ENCODE results near the gene ZNF791.
"Not testable (repeated sequence)": the region's sequence is repeated elsewhere in the genome, so short reads cannot be mapped to it uniquely, and the experiment has no call there.

ZNF791 gene

DNA sequence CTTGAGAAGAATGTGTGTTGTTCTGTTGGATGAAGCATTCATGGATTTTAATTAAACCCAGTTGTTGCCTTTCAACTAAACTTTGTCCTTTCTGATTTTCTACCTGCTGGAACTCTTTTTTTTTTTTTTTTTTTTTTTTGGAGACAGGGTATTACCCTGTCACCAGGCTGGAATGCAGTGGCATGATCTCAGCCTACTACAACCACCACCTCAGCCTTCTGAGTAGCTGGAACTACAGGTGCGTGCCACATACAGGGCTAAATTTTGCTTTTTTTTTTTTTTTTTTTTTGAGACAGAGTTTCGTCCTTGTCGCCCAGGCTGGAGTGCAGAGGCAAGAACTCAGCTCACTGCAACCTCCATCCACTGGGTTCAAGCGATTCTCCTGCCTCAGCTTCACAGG is 6.9 kb downstream of the ZNF791 start:
- H3K4me3 ChIP-seq (ENCODE audit: low read length), result no peak overlapping the region
- TF ChIP-seq ZNF274 (IDR thresholded peaks at IDR 0.05; ENCODE audit: low read depth, low read length), result no peak

DNA sequence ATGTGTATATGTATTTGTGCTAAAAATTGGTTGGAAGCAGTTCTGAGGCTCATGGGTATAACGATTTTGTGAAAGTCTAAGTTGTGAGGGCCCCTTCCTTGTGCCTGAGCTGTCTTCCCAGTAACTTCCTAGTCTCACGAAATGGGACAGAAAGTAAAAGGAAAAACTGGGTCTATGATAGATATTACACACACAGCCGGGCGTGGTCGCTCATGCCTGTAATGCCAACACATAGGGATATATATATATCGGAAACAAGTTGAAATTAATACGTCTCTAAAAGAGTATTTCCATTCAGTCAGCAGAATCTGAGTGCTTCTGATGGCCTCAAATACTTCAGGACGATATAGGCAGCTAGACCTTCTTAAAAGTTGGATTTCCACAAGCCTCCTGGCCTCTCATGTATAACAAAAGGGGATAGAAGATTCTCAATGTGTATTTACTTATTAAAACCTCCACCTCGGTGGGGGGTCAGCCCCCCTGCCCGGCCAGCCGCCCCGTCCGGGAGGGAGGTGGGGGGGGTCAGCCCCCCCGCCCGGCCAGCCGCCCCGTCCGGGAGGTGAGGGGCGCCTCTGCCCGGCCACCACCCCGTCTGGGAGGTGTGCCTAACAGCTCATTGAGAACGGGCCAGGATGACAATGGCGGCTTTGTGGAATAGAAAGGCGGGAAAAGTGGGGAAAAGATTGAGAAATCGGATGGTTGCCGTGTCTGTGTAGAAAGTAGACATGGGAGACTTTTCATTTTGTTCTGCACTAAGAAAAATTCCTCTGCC is 10.7 kb downstream of the ZNF791 start:
- H3K4me3 ChIP-seq (ENCODE audit: low read length), result not testable (repeated sequence)

DNA sequence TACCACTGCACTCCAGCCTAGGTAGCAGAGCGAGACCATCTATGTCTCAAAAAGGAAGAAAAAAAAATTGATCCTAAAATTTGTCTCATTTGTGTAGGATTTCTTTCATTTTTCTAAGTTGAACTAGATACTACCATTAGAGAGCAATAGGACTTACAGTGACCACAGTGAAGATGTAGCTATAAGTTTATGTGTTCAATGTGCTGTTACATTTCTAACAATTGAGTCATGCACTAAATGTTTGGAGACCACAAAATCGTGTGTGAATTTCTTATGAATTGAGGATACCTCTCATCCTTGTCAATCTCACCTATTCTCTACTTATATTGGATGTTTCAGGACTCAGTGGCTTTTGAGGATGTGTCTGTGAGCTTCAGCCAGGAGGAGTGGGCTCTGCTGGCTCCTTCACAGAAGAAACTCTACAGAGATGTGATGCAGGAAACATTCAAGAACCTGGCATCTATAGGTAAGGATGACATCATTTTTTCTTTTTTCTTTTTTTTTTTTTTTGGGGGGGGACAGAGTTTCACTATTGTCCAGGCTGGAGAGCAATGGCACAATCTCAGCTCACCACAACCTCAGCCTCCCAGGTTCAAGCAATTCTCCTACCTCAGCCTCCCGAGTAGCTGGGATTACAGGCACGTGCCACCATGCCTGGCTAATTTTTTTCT is 12.8 kb downstream of the ZNF791 start:
- TF ChIP-seq ZNF274 (IDR thresholded peaks at IDR 0.05; ENCODE audit: low read depth, low read length), result no peak
- H3K4me3 ChIP-seq (ENCODE audit: low read length), result no peak overlapping the region

DNA sequence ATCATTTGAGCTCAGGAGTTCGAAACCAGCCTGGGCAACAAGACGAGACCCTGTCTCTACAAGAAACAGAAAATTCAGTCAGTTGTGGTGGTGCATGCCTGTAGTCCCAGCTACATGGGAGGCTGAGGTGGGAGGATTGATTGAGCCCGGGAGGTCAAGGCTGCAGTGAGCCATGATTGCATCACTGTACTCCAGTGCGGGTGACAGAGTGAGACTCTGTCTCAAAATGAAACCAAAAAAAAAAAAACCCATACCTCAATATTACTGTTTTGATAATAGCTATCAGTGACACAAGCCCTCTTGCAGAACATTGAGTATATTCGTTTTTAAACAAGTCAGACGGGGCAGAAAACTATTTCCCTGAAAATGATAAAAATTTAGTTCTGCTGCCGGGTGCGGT is 16.2 kb downstream of the ZNF791 start:
- TF ChIP-seq ZNF274 (IDR thresholded peaks at IDR 0.05; ENCODE audit: low read depth, low read length), result no peak

DNA sequence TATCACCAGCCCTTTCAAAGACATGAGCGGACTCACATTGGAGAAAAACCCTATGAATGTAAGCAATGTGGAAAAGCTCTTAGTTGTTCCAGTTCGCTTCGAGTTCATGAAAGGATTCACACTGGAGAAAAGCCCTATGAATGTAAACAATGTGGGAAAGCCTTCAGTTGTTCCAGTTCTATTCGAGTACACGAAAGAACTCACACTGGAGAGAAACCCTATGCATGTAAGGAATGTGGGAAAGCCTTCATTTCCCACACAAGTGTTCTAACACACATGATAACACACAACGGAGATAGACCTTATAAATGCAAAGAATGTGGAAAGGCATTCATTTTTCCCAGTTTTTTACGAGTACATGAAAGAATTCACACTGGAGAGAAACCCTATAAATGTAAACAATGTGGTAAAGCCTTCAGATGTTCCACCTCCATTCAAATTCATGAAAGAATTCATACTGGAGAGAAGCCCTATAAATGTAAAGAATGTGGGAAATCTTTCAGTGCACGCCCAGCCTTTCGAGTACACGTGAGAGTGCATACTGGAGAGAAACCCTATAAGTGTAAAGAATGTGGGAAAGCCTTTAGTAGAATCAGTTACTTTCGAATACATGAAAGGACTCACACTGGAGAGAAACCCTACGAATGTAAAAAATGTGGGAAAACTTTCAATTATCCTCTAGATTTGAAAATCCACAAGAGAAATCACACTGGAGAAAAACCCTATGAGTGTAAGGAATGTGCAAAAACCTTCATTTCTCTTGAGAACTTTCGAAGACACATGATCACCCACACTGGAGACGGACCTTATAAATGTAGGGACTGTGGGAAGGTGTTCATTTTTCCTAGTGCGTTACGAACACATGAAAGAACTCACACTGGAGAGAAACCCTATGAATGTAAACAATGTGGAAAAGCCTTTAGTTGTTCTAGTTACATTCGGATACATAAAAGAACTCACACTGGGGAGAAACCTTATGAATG is 17.6 kb downstream of the ZNF791 start:
- TF ChIP-seq ZNF274 (IDR thresholded peaks at IDR 0.05; ENCODE audit: low read depth, low read length), result peak; percentile 46
- H3K4me3 ChIP-seq (ENCODE audit: low read length), result no peak overlapping the region

More for the DNA sequence above, 16.2 kb downstream of the ZNF791 start:
- H3K4me3 ChIP-seq (ENCODE audit: low read length), result no peak overlapping the region

DNA sequence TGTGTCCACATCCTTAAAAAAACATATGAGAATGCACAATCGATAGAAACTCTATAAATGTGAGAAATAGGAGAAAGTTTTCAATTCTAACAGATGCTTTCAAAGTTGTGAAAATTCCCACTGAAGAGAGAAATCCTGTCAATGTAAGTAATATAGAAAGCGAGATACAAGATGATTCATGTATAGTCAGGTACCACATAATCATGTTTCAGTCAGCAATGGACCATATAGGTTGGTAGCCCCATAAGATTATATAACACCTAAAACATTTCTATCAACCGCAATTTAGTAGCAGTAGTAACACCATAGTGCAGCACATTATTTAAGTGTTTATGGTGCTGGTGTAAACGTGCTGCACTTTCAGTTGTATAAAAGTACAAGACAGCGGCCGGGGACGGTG is 18.5 kb downstream of the ZNF791 start:
- H3K4me3 ChIP-seq (ENCODE audit: low read length), result no peak overlapping the region
- TF ChIP-seq ZNF274 (IDR thresholded peaks at IDR 0.05; ENCODE audit: low read depth, low read length), result no peak

DNA sequence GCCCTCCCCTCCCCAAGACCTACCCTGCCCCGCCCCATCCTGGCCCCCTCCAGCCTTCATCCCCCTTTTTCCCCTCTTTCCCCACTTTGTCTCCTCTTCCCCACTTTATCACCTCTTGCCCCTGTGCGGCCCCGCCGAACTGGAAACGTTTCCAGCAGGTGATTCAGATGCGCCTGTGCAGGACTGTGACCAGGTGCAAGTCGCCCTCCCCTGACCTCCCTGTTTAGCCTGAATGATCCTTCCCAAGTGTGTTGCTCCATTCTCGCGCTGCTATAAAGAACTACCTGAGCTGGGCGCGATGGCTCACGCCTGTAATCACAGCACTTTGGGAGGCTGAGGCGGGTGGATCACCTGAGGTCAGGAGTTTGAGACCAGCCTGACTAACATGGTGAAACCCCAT is 25.9 kb downstream of the ZNF791 start:
- TF ChIP-seq ZNF274 (IDR thresholded peaks at IDR 0.05; ENCODE audit: low read depth, low read length), result no peak

DNA sequence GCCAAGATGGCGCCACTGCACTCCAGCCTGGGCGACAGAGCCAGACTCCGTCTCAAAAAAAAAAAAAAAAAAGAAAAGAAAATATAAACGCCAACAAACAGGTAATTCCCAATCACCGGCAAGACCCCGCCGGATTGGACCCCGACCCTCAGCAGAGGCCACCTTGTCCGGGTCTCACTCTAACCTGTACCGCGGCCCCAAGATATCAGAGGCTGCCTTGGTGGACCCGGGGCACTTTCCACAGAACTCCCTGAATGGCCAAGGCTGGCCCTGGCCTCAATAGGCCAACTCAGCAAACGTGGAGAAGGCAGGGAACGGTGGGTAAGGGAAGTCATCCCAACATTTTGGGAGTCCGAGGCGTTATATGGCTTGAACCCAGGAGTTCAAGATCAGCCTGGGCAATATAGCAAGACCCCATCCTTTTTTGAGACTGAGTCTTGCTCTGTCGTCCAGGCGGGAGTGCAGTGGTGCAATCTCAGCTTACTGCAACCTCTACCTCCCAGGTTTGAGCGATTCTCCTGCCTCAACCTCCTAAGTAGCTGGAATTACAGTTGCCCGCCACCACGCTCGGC is 28.0 kb downstream of the ZNF791 start:
- no peak for TF ChIP-seq ZNF274 (IDR thresholded peaks at IDR 0.05; ENCODE audit: low read depth, low read length)
- no peak overlapping the region for H3K4me3 ChIP-seq (ENCODE audit: low read length)

More for the DNA sequence above, 25.9 kb downstream of the ZNF791 start:
- H3K4me3 ChIP-seq (ENCODE audit: low read length), result no peak overlapping the region

DNA sequence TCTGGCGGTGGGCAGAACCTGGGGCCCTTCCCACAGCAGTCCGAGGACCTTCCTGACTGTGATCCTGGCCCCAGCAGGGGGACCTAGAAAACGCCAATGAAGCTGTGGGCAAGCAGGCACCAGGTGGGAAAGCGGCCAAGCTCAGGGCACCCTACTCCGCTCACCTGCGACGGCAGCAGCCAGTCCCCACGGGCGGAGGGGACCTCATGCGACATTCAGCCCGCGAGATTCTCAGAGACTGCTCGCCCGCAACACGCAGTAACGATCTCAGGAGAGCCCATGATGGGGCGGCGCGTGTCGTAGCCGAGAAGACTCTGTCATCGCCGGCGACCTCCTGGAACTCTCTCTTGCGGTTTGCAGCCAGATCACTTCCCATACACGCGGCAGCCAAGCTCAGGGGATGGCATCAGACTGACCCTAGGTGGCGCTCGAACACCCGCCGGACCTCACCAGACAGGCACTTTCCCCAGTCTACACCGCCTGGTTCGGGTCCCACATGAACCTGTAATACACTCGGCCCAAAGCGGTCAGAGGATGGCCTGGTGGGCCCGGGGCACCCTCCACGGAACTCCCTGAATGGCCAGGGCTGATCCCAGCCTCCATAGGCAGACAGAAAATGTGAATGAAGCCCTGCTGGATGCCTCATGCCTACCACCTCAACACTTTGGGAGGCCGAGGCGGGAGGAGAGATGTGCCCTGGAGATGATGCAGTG is 29.3 kb downstream of the ZNF791 start:
- TF ChIP-seq ZNF274 (IDR thresholded peaks at IDR 0.05; ENCODE audit: low read depth, low read length), result no peak
- no peak overlapping the region for H3K4me3 ChIP-seq (ENCODE audit: low read length)

DNA sequence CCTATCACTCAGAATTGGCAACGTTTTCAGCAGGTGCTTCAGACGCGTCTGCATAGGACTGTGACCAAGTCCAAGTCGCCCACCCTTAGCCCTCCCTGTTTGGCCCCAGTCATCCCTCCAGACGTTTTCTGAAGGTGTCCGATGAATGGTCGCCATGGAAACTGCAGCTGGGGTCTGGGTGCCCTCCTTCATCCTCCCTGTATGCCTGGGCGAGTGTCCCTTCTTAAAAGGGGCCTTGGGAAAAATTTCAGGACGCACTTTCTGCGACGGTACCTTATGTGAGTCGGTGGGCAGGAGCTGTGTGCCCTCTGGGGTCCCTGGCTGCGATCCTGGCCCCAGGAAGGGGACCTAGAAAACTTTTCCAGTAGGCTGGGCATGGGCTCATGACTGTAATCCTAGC is 30.7 kb downstream of the ZNF791 start:
- no peak for TF ChIP-seq ZNF274 (IDR thresholded peaks at IDR 0.05; ENCODE audit: low read depth, low read length)
- H3K4me3 ChIP-seq (ENCODE audit: low read length), result no peak overlapping the region

DNA sequence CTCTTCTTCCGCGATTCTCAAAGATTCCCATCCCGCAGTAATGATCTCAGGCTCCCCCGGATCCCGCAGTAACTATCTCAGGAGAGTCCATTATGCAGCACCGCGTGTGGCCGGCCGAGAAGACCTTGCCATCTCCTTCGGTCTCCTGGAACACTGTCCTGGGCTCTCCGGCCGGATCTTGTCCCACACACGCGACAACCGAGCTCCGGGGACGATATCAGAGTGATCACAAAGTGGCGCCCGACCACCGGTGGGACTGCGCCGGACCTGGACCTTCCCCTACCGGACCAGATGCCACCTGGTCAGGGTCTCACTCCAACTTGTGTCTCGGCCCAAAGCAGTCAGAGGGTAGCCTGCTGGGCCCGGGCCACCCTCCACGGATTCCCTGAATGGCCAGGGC is 31.8 kb downstream of the ZNF791 start:
- TF ChIP-seq ZNF274 (IDR thresholded peaks at IDR 0.05; ENCODE audit: low read depth, low read length), result no peak
- no peak overlapping the region for H3K4me3 ChIP-seq (ENCODE audit: low read length)

DNA sequence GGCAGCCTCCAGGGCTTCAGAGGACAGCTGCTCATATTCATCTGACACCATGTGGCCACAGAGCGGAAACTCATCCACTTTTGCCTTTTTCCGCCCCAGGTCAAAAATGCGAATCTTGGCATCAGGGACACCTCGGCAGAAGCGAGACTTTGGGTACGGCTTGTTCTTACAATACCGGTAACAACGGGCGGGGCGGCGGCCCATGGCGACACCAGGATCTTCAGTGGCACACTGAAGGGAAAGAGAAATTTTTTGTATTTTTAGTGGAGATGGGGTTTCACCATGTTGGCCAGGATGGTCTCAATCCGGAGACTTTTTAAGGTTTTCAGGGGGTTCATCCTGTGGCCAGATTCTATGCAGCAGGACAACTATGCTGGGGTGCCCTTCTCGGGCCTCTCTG is 33.0 kb downstream of the ZNF791 start:
- H3K4me3 ChIP-seq (ENCODE audit: low read length), result not testable (repeated sequence)

DNA sequence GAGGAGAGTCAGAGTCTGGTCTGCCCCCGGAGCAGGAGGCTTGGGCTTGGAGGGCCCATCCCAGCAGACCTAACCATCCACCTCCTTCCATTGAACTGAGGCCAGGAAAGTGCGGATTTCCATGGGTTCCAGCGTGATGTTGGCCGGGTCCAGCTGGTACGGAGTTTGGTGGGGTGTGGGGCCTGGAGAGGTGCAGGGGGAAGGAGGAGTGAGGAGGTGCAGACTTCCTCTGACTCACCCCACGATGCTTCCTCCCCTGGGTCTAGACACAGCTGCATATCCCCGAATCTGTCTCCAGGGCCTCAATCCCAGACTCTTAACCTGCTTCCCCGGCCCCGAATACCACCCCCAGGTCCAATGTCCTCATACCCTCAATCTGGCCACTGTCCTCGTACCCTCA is 35.8 kb downstream of the ZNF791 start:
- no peak overlapping the region for H3K4me3 ChIP-seq (ENCODE audit: low read length)
- no peak for TF ChIP-seq ZNF274 (IDR thresholded peaks at IDR 0.05; ENCODE audit: low read depth, low read length)

DNA sequence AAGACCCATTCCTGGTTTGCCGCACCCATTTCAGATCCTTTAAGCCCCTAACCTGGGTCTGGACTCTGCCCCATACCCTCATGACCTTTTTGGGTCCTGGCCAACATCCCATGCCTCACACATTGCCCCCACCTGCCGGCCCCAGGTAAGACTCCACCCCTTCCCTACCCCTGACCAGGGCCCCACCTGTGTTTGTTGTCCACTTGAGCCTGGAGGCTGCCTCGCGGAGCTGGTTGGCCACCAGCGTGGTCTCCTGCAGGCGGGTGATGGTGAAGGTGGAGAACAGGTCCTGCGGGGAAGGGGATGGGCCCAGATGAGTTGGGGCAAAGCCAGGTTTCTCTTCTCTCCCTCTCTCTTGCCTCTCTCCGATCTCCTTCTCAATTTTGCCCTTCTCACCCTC is 36.3 kb downstream of the ZNF791 start:
- no peak overlapping the region for H3K4me3 ChIP-seq (ENCODE audit: low read length)

More for the DNA sequence above, 36.3 kb downstream of the ZNF791 start:
- TF ChIP-seq ZNF274 (IDR thresholded peaks at IDR 0.05; ENCODE audit: low read depth, low read length), result no peak
